ENCODE data around the gene FUT8.

FUT8 gene

GRCh38 chr14:65412032-65412846 lies at the start of gene FUT8:
Gene FUT8 (plus strand): TSS chr14:65412730. CDS start chr14:65561564, 148,834 bp downstream.
- CTCF ChIA-PET, result interaction anchor here (0.5 to 6.3 kb wide), 20 partner anchors 12 to 659 kb away, joined by 3 to 54 read pairs (median 4); no protein-coding TSS in a partner anchor
- Mint-ChIP-seq H3K4me3 (peak within 1 kb of the TSS; percentile 99), H3K4me1 (peaks cover 41% of the 10 kb centered on the region), H3K27me3 (no peaks in the 10 kb centered on the region), H3K36me3 (peaks cover 6% of the 10 kb centered on the region), H3K9me3 (no peaks in the 10 kb centered on the region), H3K27ac (peak within 1 kb of the TSS; percentile 97)
- peak; percentile 95 for DNase-seq

- DNase-seq, result no peak
- H3K4me3 Mint-ChIP-seq, result no peak overlapping the region
- H3K9me3 Mint-ChIP-seq, result no peaks in the 10 kb centered on the region
- CTCF ChIA-PET, result no interaction called here
- H3K27ac Mint-ChIP-seq, result no peak overlapping the region
- H3K36me3 Mint-ChIP-seq, result peaks cover 12% of the 10 kb centered on the region
- peaks cover 28% of the 10 kb centered on the region for H3K4me1 Mint-ChIP-seq
- no peaks in the 10 kb centered on the region for H3K27me3 Mint-ChIP-seq
Observed at GRCh38 chr14:65366802-65367565, 45.5 kb upstream of the FUT8 start.

GRCh38 chr14:65369560-65369959 lies 43.0 kb upstream of the FUT8 start:
- Mint-ChIP-seq H3K4me1 (peaks cover 49% of the 10 kb centered on the region), H3K4me3 (no peak overlapping the region), H3K27me3 (no peaks in the 10 kb centered on the region), H3K36me3 (peaks cover 22% of the 10 kb centered on the region), H3K9me3 (no peaks in the 10 kb centered on the region), H3K27ac (peak overlapping the region; percentile 42)
- CTCF ChIA-PET, result no interaction called here
- DNase-seq, result no peak

- Mint-ChIP-seq H3K9me3 (no peaks in the 10 kb centered on the region), H3K27ac (no peak overlapping the region), H3K4me1 (peaks cover 52% of the 10 kb centered on the region), H3K36me3 (peaks cover 25% of the 10 kb centered on the region), H3K4me3 (no peak overlapping the region), H3K27me3 (no peaks in the 10 kb centered on the region)
- no peak for DNase-seq
- CTCF ChIA-PET, result interaction anchor here (1.7 kb wide), 1 partner anchor 207 kb away, joined by 4 read pairs; no protein-coding TSS in a partner anchor
Observed at GRCh38 chr14:65370801-65371248, 41.7 kb upstream of the FUT8 start.

GRCh38 chr14:65371784-65372183 lies 40.7 kb upstream of the FUT8 start:
- no peaks in the 10 kb centered on the region for H3K27me3 Mint-ChIP-seq
- no peak overlapping the region for H3K4me3 Mint-ChIP-seq
- CTCF ChIA-PET, result interaction anchor here (1.7 kb wide), 1 partner anchor 208 kb away, joined by 4 read pairs; no protein-coding TSS in a partner anchor
- DNase-seq, result no peak
- peaks cover 57% of the 10 kb centered on the region for H3K4me1 Mint-ChIP-seq
- H3K36me3 Mint-ChIP-seq, result peaks cover 27% of the 10 kb centered on the region
- H3K9me3 Mint-ChIP-seq, result no peaks in the 10 kb centered on the region
- peak overlapping the region; percentile 44 for H3K27ac Mint-ChIP-seq

- DNase-seq, result no peak
- CTCF ChIA-PET, result no interaction called here
- Mint-ChIP-seq H3K4me1 (peaks cover 50% of the 10 kb centered on the region), H3K4me3 (peak overlapping the region; percentile 28), H3K27me3 (no peaks in the 10 kb centered on the region), H3K9me3 (no peaks in the 10 kb centered on the region), H3K27ac (peak overlapping the region; percentile 56), H3K36me3 (peaks cover 29% of the 10 kb centered on the region)
Observed at GRCh38 chr14:65373016-65373670, 39.4 kb upstream of the FUT8 start.

GRCh38 chr14:65373671-65374039 lies 38.9 kb upstream of the FUT8 start:
- H3K4me1 Mint-ChIP-seq, result peaks cover 50% of the 10 kb centered on the region
- CTCF ChIA-PET, result interaction anchor here (0.7 kb wide), 1 partner anchor 28 kb away, joined by 3 read pairs; no protein-coding TSS in a partner anchor
- H3K4me3 Mint-ChIP-seq, result no peak overlapping the region
- peaks cover 31% of the 10 kb centered on the region for H3K36me3 Mint-ChIP-seq
- no peaks in the 10 kb centered on the region for H3K9me3 Mint-ChIP-seq
- H3K27me3 Mint-ChIP-seq, result no peaks in the 10 kb centered on the region
- DNase-seq, result no peak
- H3K27ac Mint-ChIP-seq, result peak overlapping the region; percentile 58

GRCh38 chr14:65377576-65377975 lies 35.0 kb upstream of the FUT8 start:
- DNase-seq, result no peak
- peaks cover 40% of the 10 kb centered on the region for H3K36me3 Mint-ChIP-seq
- no peak overlapping the region for H3K4me3 Mint-ChIP-seq
- no peak overlapping the region for H3K27ac Mint-ChIP-seq
- H3K9me3 Mint-ChIP-seq, result peaks cover 7% of the 10 kb centered on the region
- no peaks in the 10 kb centered on the region for H3K27me3 Mint-ChIP-seq
- H3K4me1 Mint-ChIP-seq, result peaks cover 24% of the 10 kb centered on the region
- CTCF ChIA-PET, result no interaction called here

- peaks cover 1% of the 10 kb centered on the region for H3K4me1 Mint-ChIP-seq
- CTCF ChIA-PET, result interaction anchor here (0.7 kb wide), 1 partner anchor 33 kb away, joined by 3 read pairs; no protein-coding TSS in a partner anchor
- H3K4me3 Mint-ChIP-seq, result no peak overlapping the region
- H3K9me3 Mint-ChIP-seq, result peaks cover 7% of the 10 kb centered on the region
- H3K36me3 Mint-ChIP-seq, result peaks cover 28% of the 10 kb centered on the region
- H3K27me3 Mint-ChIP-seq, result no peaks in the 10 kb centered on the region
- DNase-seq, result no peak
- H3K27ac Mint-ChIP-seq, result no peak overlapping the region
Observed at GRCh38 chr14:65382586-65382985, 29.9 kb upstream of the FUT8 start.

GRCh38 chr14:65387171-65387570 lies 25.4 kb upstream of the FUT8 start:
- Mint-ChIP-seq H3K4me3 (no peak overlapping the region), H3K27ac (no peak overlapping the region), H3K9me3 (no peaks in the 10 kb centered on the region), H3K4me1 (peaks cover 6% of the 10 kb centered on the region), H3K36me3 (peaks cover 13% of the 10 kb centered on the region), H3K27me3 (no peaks in the 10 kb centered on the region)
- DNase-seq, result no peak
- CTCF ChIA-PET, result no interaction called here

GRCh38 chr14:65387628-65388027 lies 24.9 kb upstream of the FUT8 start:
- H3K36me3 Mint-ChIP-seq, result peaks cover 16% of the 10 kb centered on the region
- H3K4me1 Mint-ChIP-seq, result peaks cover 6% of the 10 kb centered on the region
- CTCF ChIA-PET, result no interaction called here
- DNase-seq, result no peak
- H3K27me3 Mint-ChIP-seq, result no peaks in the 10 kb centered on the region
- no peak overlapping the region for H3K27ac Mint-ChIP-seq
- no peak overlapping the region for H3K4me3 Mint-ChIP-seq
- H3K9me3 Mint-ChIP-seq, result no peaks in the 10 kb centered on the region

GRCh38 chr14:65392296-65392695 lies 20.2 kb upstream of the FUT8 start:
- Mint-ChIP-seq H3K9me3 (peaks cover 35% of the 10 kb centered on the region), H3K4me3 (no peak overlapping the region), H3K4me1 (peaks cover 6% of the 10 kb centered on the region), H3K36me3 (peaks cover 42% of the 10 kb centered on the region), H3K27me3 (no peaks in the 10 kb centered on the region), H3K27ac (no peak overlapping the region)
- CTCF ChIA-PET, result no interaction called here
- no peak for DNase-seq

GRCh38 chr14:65396082-65396910 lies 16.2 kb upstream of the FUT8 start:
- DNase-seq, result no peak
- H3K27me3 Mint-ChIP-seq, result no peaks in the 10 kb centered on the region
- CTCF ChIA-PET, result no interaction called here
- peaks cover 35% of the 10 kb centered on the region for H3K9me3 Mint-ChIP-seq
- H3K27ac Mint-ChIP-seq, result no peak overlapping the region
- H3K36me3 Mint-ChIP-seq, result peaks cover 39% of the 10 kb centered on the region
- no peaks in the 10 kb centered on the region for H3K4me1 Mint-ChIP-seq
- no peak overlapping the region for H3K4me3 Mint-ChIP-seq
